8988T (cell line): Measurements from ENCODE around the gene UBE2D3.

Experiments
- DNase-seq: peaks from one replicate; pipeline ENCODE4 v3.0.0; 2011

The UBE2D3 gene

GRCh38 chr4:102789317-102789717 is 38.0 kb downstream of the UBE2D3 start:
- no peak for DNase-seq

DNA sequence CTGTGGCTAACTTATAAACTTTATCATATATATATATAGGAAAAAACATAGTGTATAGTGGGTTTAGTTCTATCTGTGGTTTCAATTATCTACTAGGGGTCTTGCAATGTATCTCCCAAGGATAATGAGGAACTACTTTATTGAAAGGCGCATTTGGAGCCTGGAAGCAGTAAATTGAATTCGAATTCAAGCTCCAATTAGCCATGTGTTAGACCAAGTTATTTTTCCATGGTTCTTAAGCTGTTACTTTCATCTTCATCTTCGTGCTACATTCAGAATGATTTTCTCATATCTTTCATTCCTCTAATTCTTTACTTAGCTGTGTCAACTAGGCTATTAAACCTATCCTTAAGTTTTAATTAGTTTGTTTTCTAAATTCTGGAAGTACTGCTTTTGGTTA is 39.4 kb downstream of the UBE2D3 start:
- no peak for DNase-seq

GRCh38 chr4:102787096-102787881 is 40.1 kb downstream of the UBE2D3 start:
- no peak for DNase-seq

GRCh38 chr4:102786279-102786678 is 41.1 kb downstream of the UBE2D3 start:
- no peak for DNase-seq

- DNase-seq = no peak
Measured at GRCh38 chr4:102783006-102783405, 44.3 kb downstream of the UBE2D3 start.

DNA sequence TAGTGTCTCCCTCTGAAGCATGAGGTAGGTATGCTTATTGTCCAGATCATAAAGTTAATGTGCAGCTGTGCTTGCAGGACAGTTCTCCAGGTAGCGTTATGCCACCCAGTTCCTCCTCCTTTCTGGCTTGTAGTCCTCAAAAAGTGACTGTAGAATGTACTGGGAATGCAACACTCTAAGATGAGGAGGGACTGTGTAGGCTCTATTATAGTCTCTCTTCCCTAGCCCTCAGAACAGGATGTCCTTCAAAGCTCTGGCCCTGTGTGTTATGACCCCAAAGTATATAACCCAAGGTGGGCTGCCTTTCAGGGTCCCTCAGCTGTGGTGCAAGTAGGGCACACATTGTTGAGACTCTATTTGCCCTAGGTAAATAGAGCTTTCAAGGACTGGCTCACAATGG is 45.8 kb downstream of the UBE2D3 start:
- no peak for DNase-seq

DNA sequence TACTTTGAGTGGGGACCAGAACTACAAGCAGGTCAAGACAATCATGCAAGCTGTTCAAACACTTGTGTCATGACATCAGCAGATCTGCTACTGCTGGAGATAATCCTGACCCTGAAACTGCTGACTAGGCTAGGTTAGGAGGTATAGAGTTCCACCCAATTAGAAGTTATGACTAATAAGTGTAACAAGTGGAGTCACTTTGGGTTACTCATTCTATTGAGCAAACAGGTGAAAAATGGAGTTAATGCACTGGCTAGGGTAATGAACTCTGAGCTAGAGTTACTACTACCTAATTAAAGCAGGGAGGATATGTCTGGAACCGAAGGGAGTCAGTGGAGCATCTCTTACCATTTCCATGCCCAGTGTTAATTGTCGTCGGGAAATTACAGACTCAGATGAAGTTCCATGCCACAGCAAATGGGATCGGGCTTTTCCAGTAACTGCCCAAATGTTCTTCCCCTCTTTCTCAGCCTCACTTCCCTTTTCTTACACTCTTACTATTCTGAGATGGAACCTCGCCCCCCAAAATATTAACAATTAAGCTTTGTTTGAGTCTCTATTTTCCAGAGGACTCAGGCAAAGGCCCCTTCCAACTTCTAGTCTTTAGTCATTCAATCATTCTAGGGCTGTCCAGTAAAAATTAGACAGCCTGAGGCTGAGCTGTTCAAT is 46.7 kb downstream of the UBE2D3 start:
- DNase-seq = no peak

- DNase-seq = no peak
Measured at GRCh38 chr4:102779204-102779603, 48.1 kb downstream of the UBE2D3 start.

DNA sequence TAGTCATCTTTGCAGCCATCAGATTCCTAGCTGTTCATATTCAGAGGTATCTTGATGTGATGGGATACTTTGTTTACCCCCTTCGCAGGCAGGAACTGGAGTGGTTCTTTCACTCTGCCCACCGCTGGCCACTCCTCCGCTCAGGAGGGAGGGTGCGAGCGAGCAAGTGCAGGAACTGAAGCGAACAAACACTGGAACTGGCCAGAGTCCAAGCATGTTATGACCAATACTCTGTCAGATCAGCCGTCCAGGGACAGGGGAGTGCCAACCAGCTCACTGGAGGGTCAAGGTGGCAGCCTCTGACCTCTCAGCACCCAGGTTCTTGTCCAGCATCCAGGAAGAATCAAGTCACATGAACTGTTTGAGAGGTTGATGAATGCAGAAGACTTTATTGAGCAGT is 48.6 kb downstream of the UBE2D3 start:
- no peak for DNase-seq

GRCh38 chr4:102775805-102776204 is 51.5 kb downstream of the UBE2D3 start:
- no peak for DNase-seq

- no peak for DNase-seq
Measured at GRCh38 chr4:102774254-102774653, 53.1 kb downstream of the UBE2D3 start.

DNA sequence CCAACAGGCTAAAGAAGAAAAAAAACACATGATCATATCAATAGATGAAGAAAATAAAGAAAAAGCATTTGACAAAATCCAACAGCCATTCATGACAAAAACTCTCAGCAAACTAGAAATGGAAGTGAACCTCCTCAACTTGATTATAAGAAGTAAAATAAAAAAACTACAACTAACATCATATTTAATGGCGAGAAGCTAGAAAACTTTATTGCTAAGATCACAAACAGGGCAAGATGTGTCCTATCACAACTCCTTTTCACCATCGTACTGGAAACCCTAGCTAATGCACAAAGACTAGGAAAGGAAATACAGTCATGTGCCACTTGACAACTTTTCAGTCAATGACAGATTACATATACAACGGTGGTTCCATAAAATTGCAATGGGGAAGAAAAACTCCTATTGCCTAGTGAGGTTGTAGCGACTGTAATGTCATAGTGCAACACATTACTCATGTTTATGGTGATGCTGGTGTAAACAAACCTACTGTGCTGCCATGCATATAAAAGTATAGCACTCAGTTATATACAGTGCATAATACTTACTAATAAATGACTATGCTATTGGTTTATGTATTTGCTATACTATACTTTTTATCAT is 54.5 kb downstream of the UBE2D3 start:
- no peak for DNase-seq

GRCh38 chr4:102764901-102765300 is 62.5 kb downstream of the UBE2D3 start:
- DNase-seq = no peak

- no peak for DNase-seq
Measured at GRCh38 chr4:102761906-102762305, 65.4 kb downstream of the UBE2D3 start.

- no peak for DNase-seq
Measured at GRCh38 chr4:102761296-102761701, 66.1 kb downstream of the UBE2D3 start.

DNA sequence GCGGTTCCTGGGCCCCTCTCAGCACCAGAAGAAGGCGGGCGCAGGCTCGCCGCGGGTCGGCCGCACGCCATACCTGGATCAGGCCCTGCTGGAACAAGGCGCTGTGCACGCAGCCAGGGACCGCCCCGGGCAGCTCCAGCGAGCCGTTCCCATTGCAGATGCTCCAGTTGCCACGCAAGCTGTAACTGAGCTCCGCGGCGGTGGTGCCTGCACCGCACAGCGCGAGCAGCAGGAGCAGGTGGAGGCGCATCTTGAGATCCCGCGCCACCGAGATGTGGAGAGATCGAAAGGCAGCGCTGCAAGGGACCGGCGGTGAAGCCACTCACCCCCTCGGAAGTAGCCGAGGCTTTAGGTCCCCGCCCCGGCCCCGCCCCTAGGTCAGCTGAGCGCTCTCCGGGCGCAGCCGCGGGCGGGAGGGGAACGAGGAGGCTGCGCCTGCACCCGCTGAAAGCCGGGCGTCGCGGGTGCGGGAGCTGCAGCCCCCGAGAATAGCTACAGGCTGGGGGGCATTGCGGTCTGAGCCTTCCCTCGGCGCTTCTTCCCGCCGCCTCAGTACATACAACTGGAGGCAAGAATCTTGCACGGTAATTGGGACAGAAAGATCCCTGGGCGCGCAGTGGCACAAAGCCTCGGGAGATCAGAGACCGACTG is 66.6 kb downstream of the UBE2D3 start, which contains the start of gene MANBA:
MANBA (minus strand) TSS at position 324 of the 651 bp plus-strand sequence; CDS start at position 250, 74 bp downstream.
- DNase-seq = peak; percentile 61

DNA sequence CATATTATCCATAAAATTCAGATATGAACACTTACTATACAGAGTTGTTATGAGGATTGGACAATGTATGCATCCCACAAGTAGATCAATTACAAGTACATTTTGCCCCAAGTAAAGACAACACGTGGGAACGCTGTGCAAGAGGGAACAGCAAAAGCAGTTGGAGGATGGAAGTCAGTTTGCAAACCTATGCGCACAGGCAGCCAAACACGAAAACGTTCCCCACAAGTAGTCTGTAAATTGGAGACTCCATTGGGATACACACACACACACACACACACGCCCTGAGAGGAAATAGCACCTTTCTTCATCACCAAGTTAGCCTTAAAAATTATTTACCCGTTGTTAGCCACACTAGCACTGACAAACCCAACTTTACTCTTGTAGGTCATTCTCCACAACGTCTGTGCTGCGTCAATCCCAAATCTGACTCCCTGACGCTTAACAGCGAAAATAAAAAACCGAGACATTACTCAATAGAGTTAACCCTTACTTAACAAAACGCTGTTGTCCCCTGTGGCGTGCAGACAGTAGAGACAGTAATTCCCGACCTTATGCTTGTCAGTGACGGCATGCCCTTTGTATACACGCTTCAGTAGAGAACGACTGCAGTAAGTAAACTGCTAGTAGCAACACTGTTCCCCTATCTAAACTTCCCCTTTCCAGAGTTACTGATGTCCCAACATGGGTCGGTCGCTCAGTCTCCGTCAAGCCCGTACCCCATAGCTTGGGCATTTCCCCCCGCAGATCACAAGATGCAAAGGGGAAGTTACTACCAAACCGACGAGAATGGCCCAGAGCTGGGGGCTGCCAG is 67.3 kb downstream of the UBE2D3 start:
- no peak for DNase-seq

GRCh38 chr4:102758241-102759160 is 68.8 kb downstream of the UBE2D3 start:
- DNase-seq = no peak

DNA sequence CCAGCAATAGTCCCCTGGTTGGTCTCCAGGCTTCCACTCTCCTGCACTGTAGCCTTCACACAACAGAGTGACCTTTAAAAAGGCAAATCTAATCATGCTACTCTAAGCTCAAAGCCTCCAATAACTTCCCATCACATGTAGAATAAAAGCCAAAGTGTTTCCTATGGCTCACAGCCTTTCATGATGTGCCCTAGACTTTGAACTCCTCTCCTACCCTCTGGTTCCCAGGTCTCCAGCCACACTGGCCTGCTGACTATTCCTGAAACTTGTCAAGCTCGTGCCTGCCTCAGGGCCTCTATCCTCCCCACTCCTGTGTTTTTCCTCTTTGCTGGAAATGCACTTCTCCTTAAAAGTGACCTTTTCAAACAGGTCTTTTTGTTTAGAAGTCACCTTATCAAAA is 69.7 kb downstream of the UBE2D3 start:
- DNase-seq = no peak

DNA sequence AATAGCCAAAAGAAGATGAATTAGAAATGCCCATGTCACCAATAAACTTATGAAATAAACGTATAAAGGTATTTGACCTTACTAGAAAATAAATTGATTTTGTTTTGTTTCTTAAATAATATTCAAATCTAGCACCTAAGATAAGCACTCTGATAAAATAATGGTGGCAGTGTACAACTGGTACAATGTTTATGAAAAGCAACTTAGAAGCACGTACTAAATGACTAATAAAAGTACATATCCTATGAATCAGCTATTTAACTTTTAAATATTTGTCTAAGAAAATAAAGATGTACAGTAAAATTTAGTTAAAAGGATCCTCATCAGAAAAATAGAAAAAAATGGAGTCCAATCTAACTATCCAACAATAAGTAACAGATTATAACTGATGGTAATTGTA is 73.3 kb downstream of the UBE2D3 start:
- DNase-seq = no peak

- no peak for DNase-seq
Measured at GRCh38 chr4:102751941-102752340, 75.4 kb downstream of the UBE2D3 start.
